ENCODE results near the gene MCAT. TPM values are rescaled to one million over a fixed set of nuclear protein-coding genes. Genes with fewer than 3 reads are reported as not detected.
"Not testable (repeated sequence)": the region's sequence is repeated elsewhere in the genome, so short reads cannot be mapped to it uniquely, and the experiment has no call there.

The MCAT gene
- total and polyA plus RNA-seq, 7 experiments from 2014 or later, result 7.1 to 17.9 (median 10.5) TPM

DNA sequence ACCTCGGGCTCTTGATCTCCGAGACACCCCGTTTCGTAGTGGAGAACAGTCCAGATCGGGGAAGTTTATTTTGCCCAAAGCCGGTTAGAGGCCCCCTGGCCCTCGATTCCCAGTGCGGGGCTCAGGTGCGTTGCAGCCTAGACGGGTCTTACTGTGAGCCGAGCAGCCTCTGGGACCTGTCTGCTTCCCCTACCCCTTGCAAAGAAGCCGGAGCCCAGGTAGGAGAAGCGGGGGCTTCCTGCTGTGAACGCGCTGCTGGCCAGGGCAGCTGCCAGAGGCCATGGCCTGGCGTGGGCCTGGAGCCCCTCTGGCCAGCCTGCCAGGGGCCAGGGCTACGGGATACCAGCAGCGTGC lies 8.8 kb upstream of the MCAT start:
- Mint-ChIP-seq H3K4me3 (peak overlapping the region; percentile 83 to 95 (median 88)), H3K36me3 (peaks cover 0 to 2% (median 0%) of the 10 kb centered on the region in 5 donors), H3K27ac (peak overlapping the region; percentile 71 to 96 (median 85)), H3K4me1 (peaks cover 15 to 46% (median 30%) of the 10 kb centered on the region in 7 donors), H3K9me3 (no peaks in the 10 kb centered on the region), H3K27me3 (no peaks in the 10 kb centered on the region)
- peak in 1 of 9 donors; percentile 25 for DNase-seq
- Histone ChIP-seq H3K4me1 (ENCODE audit: control insufficient read depth in 2 of 2, insufficient read depth in 2 of 2, low read length in 2 of 2) (peaks cover 5 to 13% of the 10 kb centered on the region in 2 donors), H3K27me3 (ENCODE audit: control insufficient read depth in 2 of 2, insufficient read depth in 2 of 2, low read length in 2 of 2) (no peaks in the 10 kb centered on the region), H3K4me3 (ENCODE audit: low read length) (peak overlapping the region; percentile 90), H3K27ac (ENCODE audit: low read depth, low read length) (peak overlapping the region; percentile 78), H3K9me3 (ENCODE audit: control insufficient read depth in 2 of 3, low read length in 3 of 3) (no peaks in the 10 kb centered on the region), H3K36me3 (ENCODE audit: control insufficient read depth in 2 of 3, insufficient read depth in 3 of 3, low read length in 3 of 3) (peaks cover 0 to 18% (median 0%) of the 10 kb centered on the region in 3 experiments)
- peak; percentile 32 for ATAC-seq
- intact Hi-C loops (cut with micrococcal nuclease), result loop anchor here (1.0 to 2.0 kb wide), 5 partner anchors 9 to 137 kb away; partner anchors contain the start of genes TTLL12 (in 2 of the 2), MCAT (in 1 of the 2) and PACSIN2 (in 1 of the 2)
- ChIA-PET CTCF (no interaction called here), POLR2A (interaction anchor here (3.0 kb wide), 1 partner anchor 35 kb away, joined by 17 read pairs; the partner anchor contains the start of gene TTLL12)

DNA sequence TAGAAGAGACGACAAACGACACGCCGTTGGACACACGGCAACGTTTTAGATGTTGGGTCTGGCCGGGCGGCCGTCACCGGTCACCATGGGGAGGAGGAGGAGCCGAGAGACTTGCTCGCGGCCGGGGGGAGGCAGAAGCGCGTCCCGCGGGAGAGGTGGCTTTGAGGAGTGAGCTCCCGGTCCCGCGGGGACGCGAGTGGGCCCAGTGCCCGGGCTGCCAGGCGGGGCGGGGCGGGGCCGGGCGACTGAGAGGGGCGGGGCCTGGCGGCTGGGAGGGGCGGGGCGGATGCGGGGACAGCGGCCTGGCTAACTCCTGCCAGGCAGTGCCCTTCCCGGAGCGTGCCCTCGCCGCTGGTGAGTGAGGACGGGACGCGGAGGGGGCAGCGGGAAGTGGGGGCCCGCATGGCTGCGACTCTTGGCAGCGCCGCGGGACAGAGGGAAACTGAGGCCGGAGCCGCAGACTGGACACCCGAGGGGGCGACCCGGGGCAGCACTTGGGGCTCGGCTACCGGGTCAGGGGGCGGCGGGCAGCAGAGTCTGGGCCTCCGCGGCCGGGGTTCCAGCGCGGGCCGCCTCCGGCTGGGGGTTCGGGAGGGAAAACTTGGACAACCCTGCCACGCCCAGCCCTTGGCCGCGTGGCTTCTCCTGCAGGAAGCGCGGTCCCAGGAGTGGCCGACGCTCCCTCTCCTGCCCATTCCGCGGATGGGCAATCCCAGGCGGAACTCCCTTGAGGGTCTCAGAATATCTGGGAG lies 8.2 kb upstream of the MCAT start, which contains the start of gene TSPO:
Gene TSPO (plus strand): TSS at position 309 of the 752 bp plus-strand sequence. CDS start 7,680 bp downstream, outside the sequence.
- Mint-ChIP-seq H3K27ac (peak within 1 kb of the TSS; percentile 83 to 96 (median 93)), H3K4me3 (peak within 1 kb of the TSS; percentile 83 to 95 (median 92)), H3K36me3 (peaks cover 0 to 2% (median 0%) of the 10 kb centered on the region in 5 donors), H3K9me3 (no peaks in the 10 kb centered on the region), H3K27me3 (no peaks in the 10 kb centered on the region), H3K4me1 (peaks cover 16 to 47% (median 29%) of the 10 kb centered on the region in 7 donors)
- Histone ChIP-seq H3K4me1 (ENCODE audit: control insufficient read depth in 2 of 2, insufficient read depth in 2 of 2, low read length in 2 of 2) (peaks cover 5 to 13% of the 10 kb centered on the region in 2 donors), H3K27me3 (ENCODE audit: control insufficient read depth in 2 of 2, insufficient read depth in 2 of 2, low read length in 2 of 2) (no peaks in the 10 kb centered on the region), H3K36me3 (ENCODE audit: control insufficient read depth in 2 of 3, insufficient read depth in 3 of 3, low read length in 3 of 3) (peaks cover 0 to 18% (median 0%) of the 10 kb centered on the region in 3 experiments), H3K9me3 (ENCODE audit: control insufficient read depth in 2 of 3, low read length in 3 of 3) (no peaks in the 10 kb centered on the region), H3K27ac (ENCODE audit: low read depth, low read length) (peak within 1 kb of the TSS; percentile 78), H3K4me3 (ENCODE audit: low read length) (peak within 1 kb of the TSS; percentile 90)
- intact Hi-C loops (cut with micrococcal nuclease), result loop anchor here (1.0 to 2.0 kb wide), 5 partner anchors 8 to 137 kb away; partner anchors contain the start of genes TTLL12 (in 2 of the 2), MCAT (in 1 of the 2) and PACSIN2 (in 1 of the 2)
- ATAC-seq (peak; percentile 70), DNase-seq (peak; percentile 17 to 76 (median 39))
- ChIA-PET CTCF (no interaction called here), POLR2A (interaction anchor here (0.9 to 3.0 kb wide), 2 partner anchors 36 to 535 kb away, joined by 4 to 17 read pairs; partner anchors contain the start of gene TTLL12)

DNA sequence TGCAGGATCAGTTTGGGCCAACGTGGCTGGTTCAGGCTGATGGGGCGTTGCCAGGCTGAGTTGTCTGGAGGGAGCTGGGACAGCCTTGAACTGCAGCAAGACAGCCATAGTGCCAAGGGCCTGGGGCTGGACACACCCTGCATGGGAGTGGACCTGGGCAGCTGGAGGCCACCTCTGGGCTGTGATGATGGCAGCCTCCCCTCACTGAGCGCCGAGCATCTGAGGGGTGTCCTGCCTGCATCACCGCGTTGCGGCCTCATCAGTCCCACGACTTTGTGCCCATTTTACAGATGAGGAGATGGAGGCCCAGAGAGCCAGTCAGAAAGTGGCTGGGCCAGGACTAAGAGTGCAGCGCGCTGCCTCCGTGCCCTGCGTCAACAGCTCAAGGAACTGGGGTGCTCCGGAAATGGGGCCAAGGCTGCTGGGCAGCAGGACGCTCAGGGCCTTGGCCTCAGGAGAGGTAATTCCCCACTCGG lies 7.6 kb upstream of the MCAT start:
- peak overlapping the region; percentile 83 to 95 (median 91) for H3K4me3 Mint-ChIP-seq
- peaks cover 0 to 2% (median 0%) of the 10 kb centered on the region in 5 donors for H3K36me3 Mint-ChIP-seq
- peaks cover 0 to 14% (median 0%) of the 10 kb centered on the region in 3 experiments for H3K36me3 ChIP-seq (ENCODE audit: control insufficient read depth in 2 of 3, insufficient read depth in 3 of 3, low read length in 3 of 3)
- CTCF ChIA-PET, result no interaction called here
- H3K27me3 Mint-ChIP-seq, result no peaks in the 10 kb centered on the region
- no peak for ATAC-seq
- peak overlapping the region; percentile 78 for H3K27ac ChIP-seq (ENCODE audit: low read depth, low read length)
- intact Hi-C loops (cut with micrococcal nuclease), result no loop called here
- H3K27ac Mint-ChIP-seq, result peak overlapping the region; percentile 83 to 96 (median 93)
- DNase-seq, result no peak
- H3K4me1 Mint-ChIP-seq, result peaks cover 16 to 43% (median 25%) of the 10 kb centered on the region in 7 donors
- H3K4me3 ChIP-seq (ENCODE audit: low read length), result peak overlapping the region; percentile 90
- no peaks in the 10 kb centered on the region for H3K9me3 ChIP-seq (ENCODE audit: control insufficient read depth in 2 of 3, low read length in 3 of 3)
- H3K4me1 ChIP-seq (ENCODE audit: control insufficient read depth in 2 of 2, insufficient read depth in 2 of 2, low read length in 2 of 2), result peaks cover 5 to 13% of the 10 kb centered on the region in 2 donors
- H3K9me3 Mint-ChIP-seq, result no peaks in the 10 kb centered on the region
- no peaks in the 10 kb centered on the region for H3K27me3 ChIP-seq (ENCODE audit: control insufficient read depth in 2 of 2, insufficient read depth in 2 of 2, low read length in 2 of 2)
- POLR2A ChIA-PET, result interaction anchor here (0.9 to 3.0 kb wide), 2 partner anchors 36 to 534 kb away, joined by 4 to 17 read pairs; partner anchors contain the start of gene TTLL12

DNA sequence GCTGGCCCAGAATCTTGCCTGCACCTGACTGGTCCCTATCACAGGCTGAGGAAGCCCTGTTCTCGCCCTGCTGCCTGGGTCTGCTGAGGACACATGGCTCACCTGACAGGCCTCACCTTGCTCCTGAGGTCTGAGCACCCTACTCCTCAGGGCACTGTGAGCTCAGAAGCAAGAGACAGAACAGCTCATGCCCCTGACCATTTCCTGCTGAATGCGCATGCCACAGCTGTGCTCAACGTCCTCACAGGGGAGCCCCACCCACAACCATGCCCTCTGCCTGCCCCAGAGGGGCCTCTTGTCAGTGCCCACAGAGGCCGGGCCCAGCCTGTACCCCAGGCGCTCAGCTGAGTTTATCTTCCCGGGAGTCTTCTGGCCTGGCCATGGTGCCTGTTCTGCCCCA lies 5.4 kb upstream of the MCAT start:
- H3K27ac ChIP-seq (ENCODE audit: low read depth, low read length), result no peak overlapping the region
- ATAC-seq (peak; percentile 19), DNase-seq (no peak)
- peak overlapping the region in 6 of 10 donors; percentile 3 to 71 (median 39) for H3K4me3 Mint-ChIP-seq
- POLR2A ChIA-PET, result no interaction called here
- H3K4me1 Mint-ChIP-seq, result peaks cover 19 to 45% (median 27%) of the 10 kb centered on the region in 7 donors
- H3K36me3 ChIP-seq (ENCODE audit: control insufficient read depth in 2 of 3, insufficient read depth in 3 of 3, low read length in 3 of 3), result peaks cover 0 to 6% (median 0%) of the 10 kb centered on the region in 3 experiments
- H3K27ac Mint-ChIP-seq, result peak overlapping the region in 6 of 9 donors; percentile 14 to 67 (median 38)
- H3K36me3 Mint-ChIP-seq, result peaks cover 0 to 2% (median 0%) of the 10 kb centered on the region in 5 donors
- H3K9me3 ChIP-seq (ENCODE audit: control insufficient read depth in 2 of 3, low read length in 3 of 3), result no peaks in the 10 kb centered on the region
- no peak overlapping the region for H3K4me3 ChIP-seq (ENCODE audit: low read length)
- peaks cover 5 to 15% of the 10 kb centered on the region in 2 donors for H3K4me1 ChIP-seq (ENCODE audit: control insufficient read depth in 2 of 2, insufficient read depth in 2 of 2, low read length in 2 of 2)
- H3K9me3 Mint-ChIP-seq, result no peaks in the 10 kb centered on the region
- CTCF ChIA-PET, result interaction anchor here (1.9 kb wide), 1 partner anchor 38 kb away, joined by 4 read pairs; the partner anchor contains the start of gene BIK
- intact Hi-C loops (cut with micrococcal nuclease), result no loop called here
- H3K27me3 Mint-ChIP-seq, result no peaks in the 10 kb centered on the region
- H3K27me3 ChIP-seq (ENCODE audit: control insufficient read depth in 2 of 2, insufficient read depth in 2 of 2, low read length in 2 of 2), result no peaks in the 10 kb centered on the region

DNA sequence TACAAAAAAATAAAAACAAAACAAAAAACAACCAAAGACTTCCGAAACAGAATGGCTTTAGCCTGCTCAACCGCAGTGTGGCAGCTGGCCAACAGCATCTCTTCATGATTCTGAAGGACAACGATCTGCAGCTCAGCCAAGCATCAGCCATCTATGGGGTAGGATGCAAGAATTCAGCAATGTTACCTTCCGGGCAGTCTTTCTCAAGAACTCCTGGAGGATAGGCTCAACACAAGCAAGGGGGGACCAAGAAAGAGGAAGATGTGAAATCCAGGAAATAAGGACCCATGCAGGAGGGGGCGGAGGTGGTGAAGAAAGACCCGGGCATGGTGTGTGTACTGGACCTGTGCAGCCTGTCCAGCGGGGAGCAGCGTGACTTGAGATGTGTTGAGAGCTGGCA lies 4.6 kb upstream of the MCAT start:
- no peak overlapping the region for H3K4me3 ChIP-seq (ENCODE audit: low read length)
- peaks cover 0 to 6% (median 0%) of the 10 kb centered on the region in 3 experiments for H3K36me3 ChIP-seq (ENCODE audit: control insufficient read depth in 2 of 3, insufficient read depth in 3 of 3, low read length in 3 of 3)
- ATAC-seq (no peak), DNase-seq (no peak)
- intact Hi-C loops (cut with micrococcal nuclease), result no loop called here
- Mint-ChIP-seq H3K4me3 (peak overlapping the region in 9 of 10 donors; percentile 15 to 84 (median 66)), H3K27ac (peak overlapping the region; percentile 54 to 95 (median 85)), H3K36me3 (no peaks in the 10 kb centered on the region), H3K4me1 (peaks cover 19 to 45% (median 28%) of the 10 kb centered on the region in 7 donors), H3K27me3 (no peaks in the 10 kb centered on the region), H3K9me3 (no peaks in the 10 kb centered on the region)
- no peaks in the 10 kb centered on the region for H3K27me3 ChIP-seq (ENCODE audit: control insufficient read depth in 2 of 2, insufficient read depth in 2 of 2, low read length in 2 of 2)
- CTCF ChIA-PET, result no interaction called here
- no peaks in the 10 kb centered on the region for H3K9me3 ChIP-seq (ENCODE audit: control insufficient read depth in 2 of 3, low read length in 3 of 3)
- H3K4me1 ChIP-seq (ENCODE audit: control insufficient read depth in 2 of 2, insufficient read depth in 2 of 2, low read length in 2 of 2), result peaks cover 3 to 16% of the 10 kb centered on the region in 2 donors
- H3K27ac ChIP-seq (ENCODE audit: low read depth, low read length), result no peak overlapping the region
- POLR2A ChIA-PET, result interaction anchor here (1.4 kb wide), 1 partner anchor 38 kb away, joined by 3 read pairs; the partner anchor contains the start of gene BIK

DNA sequence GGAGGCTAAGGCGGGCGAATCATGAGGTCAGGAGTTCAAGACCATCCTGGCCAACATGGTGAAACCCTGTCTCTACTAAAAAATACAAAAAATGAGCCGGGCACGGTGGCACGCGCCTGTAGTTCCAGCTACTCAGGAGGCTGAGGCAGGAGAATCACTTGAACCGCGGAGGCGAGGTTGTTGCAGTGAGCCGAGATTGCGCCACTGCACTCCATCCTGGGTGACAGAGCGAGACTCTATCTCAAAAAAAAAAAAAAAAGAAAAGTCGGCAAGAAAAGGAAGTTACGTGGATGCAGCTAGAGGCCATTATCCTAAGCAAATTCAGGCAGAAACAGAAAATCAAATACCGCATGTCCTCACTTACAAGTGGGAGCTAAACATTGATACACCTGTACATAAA lies 3.1 kb upstream of the MCAT start:
- ChIA-PET POLR2A (interaction anchor here (0.6 to 1.0 kb wide), 2 partner anchors 42 to 1560 kb away, joined by 4 to 5 read pairs; no protein-coding TSS in a partner anchor), CTCF (interaction anchor here (0.6 kb wide), 1 partner anchor 858 kb away, joined by 7 read pairs; no protein-coding TSS in a partner anchor)
- DNase-seq; H3K27ac ChIP-seq (ENCODE audit: low read depth, low read length); H3K27me3 ChIP-seq (ENCODE audit: control insufficient read depth in 2 of 2, insufficient read depth in 2 of 2, low read length in 2 of 2); H3K9me3 ChIP-seq (ENCODE audit: control insufficient read depth in 2 of 3, low read length in 3 of 3); H3K27me3 Mint-ChIP-seq; intact Hi-C loops (cut with micrococcal nuclease); H3K36me3 ChIP-seq (ENCODE audit: control insufficient read depth in 2 of 3, insufficient read depth in 3 of 3, low read length in 3 of 3); H3K4me3 ChIP-seq (ENCODE audit: low read length); H3K9me3 Mint-ChIP-seq; ATAC-seq; H3K36me3 Mint-ChIP-seq: not testable (repeated sequence)
- H3K4me1 ChIP-seq (ENCODE audit: control insufficient read depth in 2 of 2, insufficient read depth in 2 of 2, low read length in 2 of 2), result peaks cover 7 to 11% of the 10 kb centered on the region in 2 donors
- H3K4me1 Mint-ChIP-seq, result peaks cover 19 to 48% (median 30%) of the 10 kb centered on the region in 7 donors
- H3K4me3 Mint-ChIP-seq, result peak overlapping the region in 3 of 10 donors; percentile 23 to 47 (median 29)
- peak overlapping the region in 1 of 9 donors; percentile 95 for H3K27ac Mint-ChIP-seq

All from naive thymus-derived CD4-positive, alpha-beta T cell (primary cell).